ENCODE data around the gene RNU5D-1. TPM values are rescaled to one million over a fixed set of nuclear protein-coding genes. Genes with fewer than 3 reads are reported as not detected.

RNU5D-1 gene
- total and polyA plus RNA-seq, 10 of the 15 experiments (the other 5 are each of a cell fraction or from before 2014, with no cell fraction given), result not detected

DNA sequence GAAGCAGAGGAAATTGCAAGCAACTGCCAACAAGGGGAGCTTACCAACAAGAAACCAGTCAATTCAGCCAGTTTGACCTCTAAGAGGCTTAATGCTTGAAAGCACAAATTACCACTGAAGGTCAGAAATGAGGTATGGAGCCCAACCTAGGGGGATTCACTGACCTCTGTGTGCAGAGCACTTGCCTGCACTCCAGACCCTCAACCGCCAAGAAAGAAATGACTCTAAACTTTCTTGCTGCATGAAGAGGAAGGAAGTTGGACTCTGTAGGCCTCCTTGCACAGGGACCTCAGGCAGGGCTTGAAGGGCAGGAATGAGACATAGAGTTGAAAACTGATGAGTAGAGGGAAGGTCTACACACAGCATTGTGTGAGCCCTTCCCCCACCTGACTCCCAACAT, 46.4 kb downstream of the RNU5D-1 start (continued):
- TF ChIP-seq, protein P1, sequence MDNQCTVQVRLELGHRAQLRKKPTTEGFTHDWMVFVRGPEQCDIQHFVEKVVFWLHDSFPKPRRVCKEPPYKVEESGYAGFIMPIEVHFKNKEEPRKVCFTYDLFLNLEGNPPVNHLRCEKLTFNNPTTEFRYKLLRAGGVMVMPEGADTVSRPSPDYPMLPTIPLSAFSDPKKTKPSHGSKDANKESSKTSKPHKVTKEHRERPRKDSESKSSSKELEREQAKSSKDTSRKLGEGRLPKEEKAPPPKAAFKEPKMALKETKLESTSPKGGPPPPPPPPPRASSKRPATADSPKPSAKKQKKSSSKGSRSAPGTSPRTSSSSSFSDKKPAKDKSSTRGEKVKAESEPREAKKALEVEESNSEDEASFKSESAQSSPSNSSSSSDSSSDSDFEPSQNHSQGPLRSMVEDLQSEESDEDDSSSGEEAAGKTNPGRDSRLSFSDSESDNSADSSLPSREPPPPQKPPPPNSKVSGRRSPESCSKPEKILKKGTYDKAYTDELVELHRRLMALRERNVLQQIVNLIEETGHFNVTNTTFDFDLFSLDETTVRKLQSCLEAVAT (IDR thresholded peaks at IDR 0.05), result no peak
- TF ChIP-seq, protein P2, sequence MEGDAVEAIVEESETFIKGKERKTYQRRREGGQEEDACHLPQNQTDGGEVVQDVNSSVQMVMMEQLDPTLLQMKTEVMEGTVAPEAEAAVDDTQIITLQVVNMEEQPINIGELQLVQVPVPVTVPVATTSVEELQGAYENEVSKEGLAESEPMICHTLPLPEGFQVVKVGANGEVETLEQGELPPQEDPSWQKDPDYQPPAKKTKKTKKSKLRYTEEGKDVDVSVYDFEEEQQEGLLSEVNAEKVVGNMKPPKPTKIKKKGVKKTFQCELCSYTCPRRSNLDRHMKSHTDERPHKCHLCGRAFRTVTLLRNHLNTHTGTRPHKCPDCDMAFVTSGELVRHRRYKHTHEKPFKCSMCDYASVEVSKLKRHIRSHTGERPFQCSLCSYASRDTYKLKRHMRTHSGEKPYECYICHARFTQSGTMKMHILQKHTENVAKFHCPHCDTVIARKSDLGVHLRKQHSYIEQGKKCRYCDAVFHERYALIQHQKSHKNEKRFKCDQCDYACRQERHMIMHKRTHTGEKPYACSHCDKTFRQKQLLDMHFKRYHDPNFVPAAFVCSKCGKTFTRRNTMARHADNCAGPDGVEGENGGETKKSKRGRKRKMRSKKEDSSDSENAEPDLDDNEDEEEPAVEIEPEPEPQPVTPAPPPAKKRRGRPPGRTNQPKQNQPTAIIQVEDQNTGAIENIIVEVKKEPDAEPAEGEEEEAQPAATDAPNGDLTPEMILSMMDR (IDR thresholded peaks at IDR 0.05 in 2 of 3, conservative IDR thresholded peaks at IDR 0.05 in 1 of 3; ENCODE audit: control insufficient read depth in 2 of 3, extremely low read depth in 1 of 3, insufficient read depth in 1 of 3, low read depth in 3 of 3, low read length in 3 of 3), result peak in 1 of 3 experiments; percentile 22; a peak in 1 of 6 replicates
- TF ChIP-seq EZH2 (IDR thresholded peaks at IDR 0.05; ENCODE audit: borderline replicate concordance, control insufficient read depth, low read depth, low read length) (no peak), SMAD5 (IDR thresholded peaks at IDR 0.05; ENCODE audit: low read depth) (no peak), IKZF2 (IDR thresholded peaks at IDR 0.05) (peak; percentile 34 to 53; a peak in 3 of 4 replicates), DPF2 (IDR thresholded peaks at IDR 0.05) (peak; percentile 48; the same call in 1 of the 2 replicates), ASH2L (IDR thresholded peaks at IDR 0.05; ENCODE audit: borderline replicate concordance, low read depth) (no peak), SREBF2 (IDR thresholded peaks at IDR 0.05; ENCODE audit: low read length) (no peak), YBX1 (IDR thresholded peaks at IDR 0.05) (no peak)
- TF ChIP-seq, protein P3, sequence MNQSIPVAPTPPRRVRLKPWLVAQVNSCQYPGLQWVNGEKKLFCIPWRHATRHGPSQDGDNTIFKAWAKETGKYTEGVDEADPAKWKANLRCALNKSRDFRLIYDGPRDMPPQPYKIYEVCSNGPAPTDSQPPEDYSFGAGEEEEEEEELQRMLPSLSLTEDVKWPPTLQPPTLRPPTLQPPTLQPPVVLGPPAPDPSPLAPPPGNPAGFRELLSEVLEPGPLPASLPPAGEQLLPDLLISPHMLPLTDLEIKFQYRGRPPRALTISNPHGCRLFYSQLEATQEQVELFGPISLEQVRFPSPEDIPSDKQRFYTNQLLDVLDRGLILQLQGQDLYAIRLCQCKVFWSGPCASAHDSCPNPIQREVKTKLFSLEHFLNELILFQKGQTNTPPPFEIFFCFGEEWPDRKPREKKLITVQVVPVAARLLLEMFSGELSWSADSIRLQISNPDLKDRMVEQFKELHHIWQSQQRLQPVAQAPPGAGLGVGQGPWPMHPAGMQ (IDR thresholded peaks at IDR 0.05; ENCODE audit: borderline replicate concordance), result no peak
- TF ChIP-seq, protein P4, sequence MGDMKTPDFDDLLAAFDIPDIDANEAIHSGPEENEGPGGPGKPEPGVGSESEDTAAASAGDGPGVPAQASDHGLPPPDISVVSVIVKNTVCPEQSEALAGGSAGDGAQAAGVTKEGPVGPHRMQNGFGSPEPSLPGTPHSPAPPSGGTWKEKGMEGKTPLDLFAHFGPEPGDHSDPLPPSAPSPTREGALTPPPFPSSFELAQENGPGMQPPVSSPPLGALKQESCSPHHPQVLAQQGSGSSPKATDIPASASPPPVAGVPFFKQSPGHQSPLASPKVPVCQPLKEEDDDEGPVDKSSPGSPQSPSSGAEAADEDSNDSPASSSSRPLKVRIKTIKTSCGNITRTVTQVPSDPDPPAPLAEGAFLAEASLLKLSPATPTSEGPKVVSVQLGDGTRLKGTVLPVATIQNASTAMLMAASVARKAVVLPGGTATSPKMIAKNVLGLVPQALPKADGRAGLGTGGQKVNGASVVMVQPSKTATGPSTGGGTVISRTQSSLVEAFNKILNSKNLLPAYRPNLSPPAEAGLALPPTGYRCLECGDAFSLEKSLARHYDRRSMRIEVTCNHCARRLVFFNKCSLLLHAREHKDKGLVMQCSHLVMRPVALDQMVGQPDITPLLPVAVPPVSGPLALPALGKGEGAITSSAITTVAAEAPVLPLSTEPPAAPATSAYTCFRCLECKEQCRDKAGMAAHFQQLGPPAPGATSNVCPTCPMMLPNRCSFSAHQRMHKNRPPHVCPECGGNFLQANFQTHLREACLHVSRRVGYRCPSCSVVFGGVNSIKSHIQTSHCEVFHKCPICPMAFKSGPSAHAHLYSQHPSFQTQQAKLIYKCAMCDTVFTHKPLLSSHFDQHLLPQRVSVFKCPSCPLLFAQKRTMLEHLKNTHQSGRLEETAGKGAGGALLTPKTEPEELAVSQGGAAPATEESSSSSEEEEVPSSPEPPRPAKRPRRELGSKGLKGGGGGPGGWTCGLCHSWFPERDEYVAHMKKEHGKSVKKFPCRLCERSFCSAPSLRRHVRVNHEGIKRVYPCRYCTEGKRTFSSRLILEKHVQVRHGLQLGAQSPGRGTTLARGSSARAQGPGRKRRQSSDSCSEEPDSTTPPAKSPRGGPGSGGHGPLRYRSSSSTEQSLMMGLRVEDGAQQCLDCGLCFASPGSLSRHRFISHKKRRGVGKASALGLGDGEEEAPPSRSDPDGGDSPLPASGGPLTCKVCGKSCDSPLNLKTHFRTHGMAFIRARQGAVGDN (IDR thresholded peaks at IDR 0.05), result no peak
- TF ChIP-seq, protein P5, sequence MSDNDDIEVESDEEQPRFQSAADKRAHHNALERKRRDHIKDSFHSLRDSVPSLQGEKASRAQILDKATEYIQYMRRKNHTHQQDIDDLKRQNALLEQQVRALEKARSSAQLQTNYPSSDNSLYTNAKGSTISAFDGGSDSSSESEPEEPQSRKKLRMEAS (IDR thresholded peaks at IDR 0.05; ENCODE audit: low read depth, low read length), result no peak
- TF ChIP-seq, protein P6, sequence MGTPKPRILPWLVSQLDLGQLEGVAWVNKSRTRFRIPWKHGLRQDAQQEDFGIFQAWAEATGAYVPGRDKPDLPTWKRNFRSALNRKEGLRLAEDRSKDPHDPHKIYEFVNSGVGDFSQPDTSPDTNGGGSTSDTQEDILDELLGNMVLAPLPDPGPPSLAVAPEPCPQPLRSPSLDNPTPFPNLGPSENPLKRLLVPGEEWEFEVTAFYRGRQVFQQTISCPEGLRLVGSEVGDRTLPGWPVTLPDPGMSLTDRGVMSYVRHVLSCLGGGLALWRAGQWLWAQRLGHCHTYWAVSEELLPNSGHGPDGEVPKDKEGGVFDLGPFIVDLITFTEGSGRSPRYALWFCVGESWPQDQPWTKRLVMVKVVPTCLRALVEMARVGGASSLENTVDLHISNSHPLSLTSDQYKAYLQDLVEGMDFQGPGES (IDR thresholded peaks at IDR 0.05), result no peak
- TF ChIP-seq, protein P7, sequence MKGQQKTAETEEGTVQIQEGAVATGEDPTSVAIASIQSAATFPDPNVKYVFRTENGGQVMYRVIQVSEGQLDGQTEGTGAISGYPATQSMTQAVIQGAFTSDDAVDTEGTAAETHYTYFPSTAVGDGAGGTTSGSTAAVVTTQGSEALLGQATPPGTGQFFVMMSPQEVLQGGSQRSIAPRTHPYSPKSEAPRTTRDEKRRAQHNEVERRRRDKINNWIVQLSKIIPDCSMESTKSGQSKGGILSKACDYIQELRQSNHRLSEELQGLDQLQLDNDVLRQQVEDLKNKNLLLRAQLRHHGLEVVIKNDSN (IDR thresholded peaks at IDR 0.05; ENCODE audit: borderline replicate concordance, extremely low read length, insufficient read depth, low read depth, low read length), result no peak
- TF ChIP-seq, protein P8, sequence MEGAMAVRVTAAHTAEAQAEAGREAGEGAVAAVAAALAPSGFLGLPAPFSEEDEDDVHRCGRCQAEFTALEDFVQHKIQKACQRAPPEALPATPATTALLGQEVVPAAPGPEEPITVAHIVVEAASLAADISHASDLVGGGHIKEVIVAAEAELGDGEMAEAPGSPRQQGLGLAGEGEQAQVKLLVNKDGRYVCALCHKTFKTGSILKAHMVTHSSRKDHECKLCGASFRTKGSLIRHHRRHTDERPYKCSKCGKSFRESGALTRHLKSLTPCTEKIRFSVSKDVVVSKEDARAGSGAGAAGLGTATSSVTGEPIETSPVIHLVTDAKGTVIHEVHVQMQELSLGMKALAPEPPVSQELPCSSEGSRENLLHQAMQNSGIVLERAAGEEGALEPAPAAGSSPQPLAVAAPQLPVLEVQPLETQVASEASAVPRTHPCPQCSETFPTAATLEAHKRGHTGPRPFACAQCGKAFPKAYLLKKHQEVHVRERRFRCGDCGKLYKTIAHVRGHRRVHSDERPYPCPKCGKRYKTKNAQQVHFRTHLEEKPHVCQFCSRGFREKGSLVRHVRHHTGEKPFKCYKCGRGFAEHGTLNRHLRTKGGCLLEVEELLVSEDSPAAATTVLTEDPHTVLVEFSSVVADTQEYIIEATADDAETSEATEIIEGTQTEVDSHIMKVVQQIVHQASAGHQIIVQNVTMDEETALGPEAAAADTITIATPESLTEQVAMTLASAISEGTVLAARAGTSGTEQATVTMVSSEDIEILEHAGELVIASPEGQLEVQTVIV (IDR thresholded peaks at IDR 0.05; ENCODE audit: borderline replicate concordance, partially characterized antibody), result no peak
